Upper lobe of right lung (tissue), 1 donor: Measurements from ENCODE around the gene UGDH. TPM values are rescaled to one million over a fixed set of nuclear protein-coding genes. Genes with fewer than 3 reads are reported as not detected.
"Not testable (repeated sequence)": the region's sequence is repeated elsewhere in the genome, so short reads cannot be mapped to it uniquely, and the experiment has no call there.

Experiments
- ATAC-seq: fragments of 200-7000 bp; cut with Tn5 transposase; one replicate; pipeline ENCODE4 v1.9.1; 2020; ENCODE audit warnings: mild to moderate bottlenecking, moderate library complexity
- DNase-seq: peaks from one replicate; pipeline ENCODE4 v3.0.0-alpha.2; 2020
- H3K27ac ChIP-seq: fragments of 200-600 bp; one replicate; pipeline ENCODE4 v1.8.0; 2022
- H3K27me3 ChIP-seq: fragments of 200-600 bp; one replicate; pipeline ENCODE4 v1.8.0; 2022; ENCODE audit warnings: mild to moderate bottlenecking
- H3K36me3 ChIP-seq: fragments of 200-600 bp; one replicate; pipeline ENCODE4 v1.8.0; 2022
- H3K4me1 ChIP-seq: fragments of 200-600 bp; one replicate; pipeline ENCODE4 v1.8.0; 2022
- H3K4me3 ChIP-seq: fragments of 200-600 bp; one replicate; pipeline ENCODE4 v1.8.0; 2022; ENCODE audit warnings: mild to moderate bottlenecking
- H3K9me3 ChIP-seq: fragments of 200-600 bp; one replicate; pipeline ENCODE4 v1.8.0; 2022
- CTCF ChIP-seq: fragments of 200-600 bp; IDR thresholded peaks from one replicate; pipeline ENCODE4 v1.8.0; 2022; ENCODE audit warnings: antibody characterized with exemption
- intact Hi-C: fragments of 100-400 bp; cut with DNase I; formaldehyde crosslinking; loops from one replicate; pipeline ENCODE4 v1.11.0; 2022
- total RNA-seq: library from RNA; stranded (reverse); fragmentation: NEBNext Ultra II Directional; extraction: Animal tissue kit (Norgen Biotek cat#: 25700); gene quantifications from one replicate; pipeline ENCODE4 v1.2.1, GENCODE V29; 2021
- donor health status: DM: no; HTN: yes; CAD: no; lungs with severe emphysema.

The UGDH gene
- total RNA-seq, 1 donor from 2014 or later: 55.2 TPM

GRCh38 chr4:39510348-39510929, 16.8 kb downstream of the UGDH start:
- no peak for DNase-seq
- H3K4me3 ChIP-seq: no peak overlapping the region
- H3K4me1 ChIP-seq: no peaks in the 10 kb centered on the region
- H3K27ac ChIP-seq: no peak overlapping the region
- no peak for ATAC-seq
- TF ChIP-seq CTCF: no peak
- H3K27me3 ChIP-seq: no peaks in the 10 kb centered on the region
- no peaks in the 10 kb centered on the region for H3K9me3 ChIP-seq
- intact Hi-C loops: no loop called here
- peaks cover 86% of the 10 kb centered on the region for H3K36me3 ChIP-seq

DNA sequence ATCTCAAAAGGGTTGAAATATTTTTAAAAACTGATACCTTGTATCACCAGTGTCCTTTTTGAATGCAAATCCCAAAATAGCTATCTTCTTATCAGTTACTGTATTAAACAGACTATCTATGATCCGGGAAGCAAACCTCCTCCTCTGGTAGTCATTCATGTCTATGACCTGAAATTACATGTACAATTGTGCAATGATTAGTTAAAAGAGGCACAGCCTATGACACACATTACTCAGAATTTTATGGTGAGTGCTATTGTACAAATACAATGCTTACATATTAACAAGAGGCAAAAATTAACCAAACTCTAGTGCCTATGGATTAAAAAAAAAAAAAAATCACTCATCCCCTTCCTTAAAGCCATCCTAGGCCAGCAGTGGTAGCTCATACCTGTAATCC, 21.7 kb downstream of the UGDH start:
- peaks cover 100% of the 10 kb centered on the region for H3K36me3 ChIP-seq
- DNase-seq: no peak
- no peaks in the 10 kb centered on the region for H3K4me1 ChIP-seq
- H3K27ac ChIP-seq: no peak overlapping the region
- no peaks in the 10 kb centered on the region for H3K9me3 ChIP-seq
- no peak for ATAC-seq
- TF ChIP-seq CTCF: no peak
- no peaks in the 10 kb centered on the region for H3K27me3 ChIP-seq
- intact Hi-C loops: no loop called here
- no peak overlapping the region for H3K4me3 ChIP-seq

- peaks cover 99% of the 10 kb centered on the region for H3K36me3 ChIP-seq
- no peaks in the 10 kb centered on the region for H3K4me1 ChIP-seq
- ATAC-seq (no peak), DNase-seq (no peak)
- no peak overlapping the region for H3K27ac ChIP-seq
- TF ChIP-seq CTCF: no peak
- no peak overlapping the region for H3K4me3 ChIP-seq
- intact Hi-C loops: no loop called here
- no peaks in the 10 kb centered on the region for H3K9me3 ChIP-seq
- H3K27me3 ChIP-seq: no peaks in the 10 kb centered on the region
Observed at GRCh38 chr4:39504538-39504937, 22.7 kb downstream of the UGDH start.

- H3K4me1 ChIP-seq, H3K27me3 ChIP-seq, DNase-seq, ATAC-seq, H3K4me3 ChIP-seq, intact Hi-C loops, H3K27ac ChIP-seq, H3K9me3 ChIP-seq: not testable (repeated sequence)
- H3K36me3 ChIP-seq: peaks cover 95% of the 10 kb centered on the region
Observed at GRCh38 chr4:39502664-39503035, 24.6 kb downstream of the UGDH start.

DNA sequence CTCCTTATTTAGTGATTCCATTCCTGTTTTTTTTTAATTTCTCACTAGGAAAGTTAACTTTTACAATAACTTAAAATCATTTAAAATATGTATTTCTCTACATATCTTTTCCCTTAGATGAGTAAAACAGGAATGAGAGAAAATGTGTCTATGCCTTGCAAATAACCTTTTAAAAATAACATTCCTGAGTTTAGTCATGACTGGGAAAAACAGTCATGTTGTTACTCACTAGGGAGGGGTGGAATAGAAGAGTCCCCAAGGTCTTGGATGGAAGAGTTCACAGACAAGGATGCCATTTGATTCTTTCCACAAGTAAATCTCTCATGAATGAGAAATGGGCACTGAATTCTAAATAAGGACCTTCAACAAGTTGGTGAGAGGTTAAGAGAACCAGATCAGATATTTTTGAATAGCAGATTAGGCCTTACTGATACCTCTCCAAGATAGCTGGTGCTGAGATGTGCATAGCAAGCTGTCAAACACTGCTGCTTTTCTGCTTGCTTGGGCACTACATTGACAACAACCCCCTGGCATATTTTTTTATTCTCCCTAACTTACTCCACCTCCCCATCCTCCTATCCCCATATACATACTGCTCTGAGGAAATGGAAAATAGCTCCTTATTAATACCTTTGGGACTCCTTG, 25.1 kb downstream of the UGDH start:
- ATAC-seq: no peak

GRCh38 chr4:39498727-39499020, 28.6 kb downstream of the UGDH start:
- intact Hi-C loops: no loop called here
- Histone ChIP-seq H3K27me3 (no peaks in the 10 kb centered on the region), H3K9me3 (no peaks in the 10 kb centered on the region), H3K4me3 (no peak overlapping the region), H3K4me1 (no peaks in the 10 kb centered on the region), H3K27ac (no peak overlapping the region), H3K36me3 (peaks cover 56% of the 10 kb centered on the region)
- no peak for DNase-seq
- ATAC-seq: no peak
- no peak for TF ChIP-seq CTCF

More for the DNA sequence above, 25.1 kb downstream of the UGDH start:
- DNase-seq: no peak
- H3K27ac ChIP-seq: no peak overlapping the region
- intact Hi-C loops: no loop called here
- H3K4me3 ChIP-seq: no peak overlapping the region
- H3K9me3 ChIP-seq: no peaks in the 10 kb centered on the region
- TF ChIP-seq CTCF: no peak
- H3K27me3 ChIP-seq: no peaks in the 10 kb centered on the region
- H3K4me1 ChIP-seq: no peaks in the 10 kb centered on the region
- H3K36me3 ChIP-seq: peaks cover 90% of the 10 kb centered on the region
